Measurements from ENCODE around the gene FAM180B.

GRCh38 chr11:47565340-47566148 lies 20.9 kb upstream of the FAM180B start, which contains the start of gene PTPMT1:
- TF ChIP-seq CTCF (IDR thresholded peaks at IDR 0.05; ENCODE audit: low read depth, low read length) (no peak), POLR2A (IDR thresholded peaks at IDR 0.05; ENCODE audit: extremely low read depth, insufficient read length) (peak; percentile 84), MAX (IDR thresholded peaks at IDR 0.05; ENCODE audit: low read depth, low read length) (peak; percentile 72), MYC (IDR thresholded peaks at IDR 0.05; ENCODE audit: low read depth, low read length) (peak; percentile 74)
